H1 (cell line): ENCODE measurements around the gene SERINC1. TPM values are rescaled to one million over a fixed set of nuclear protein-coding genes. Genes with fewer than 3 reads are reported as not detected.

Experiments used
- HDAC6 ChIP-seq: IDR thresholded peaks from one replicate; pipeline ENCODE4 v1.7.1; 2012; ENCODE audit warnings: low read depth, mild to moderate bottlenecking, inconsistent platforms, low read length, moderate library complexity
- SP2 ChIP-seq: IDR thresholded peaks from 2 replicates; pipeline ENCODE4 v1.6.1; 2012; ENCODE audit warnings: mild to moderate bottlenecking, low read length, inconsistent platforms
- TCF12 ChIP-seq: IDR thresholded peaks from 2 replicates; pipeline ENCODE4 v1.6.1; 2011; ENCODE audit warnings: low read depth, mild to moderate bottlenecking, low read length
- polyA plus RNA-seq, 7 experiments: library from polyadenylated mRNA; depleted of rRNA in 3 of 7; stranded (reverse) in 5 of 7; unstranded in 2 of 7; fragments of >200 nt in 5 of 7; fragments of 200-250 nt in 2 of 7; gene quantifications; 1 replicate in 5 of 7; 2 replicates in 1 of 7; 4 replicates in 1 of 7; pipeline versions ENCODE4 v1.2.1 to v1.2.3, GENCODE V29; 2011 to 2013; ENCODE audit warnings: missing spikeins in 2 of 7, mixed read lengths in 2 of 7
- total RNA-seq: library from RNA; stranded (reverse); fragmentation: NEBNext Ultra II Directional; extraction: Animal tissue kit (Norgen Biotek cat#: 25700); gene quantifications from 2 replicates; pipeline ENCODE4 v1.2.1, GENCODE V29; 2021
- TF ChIP-seq, protein P1 (sequence below): IDR thresholded peaks from 2 replicates; pipeline ENCODE4 v1.6.1; 2012; ENCODE audit warnings: low read length, inconsistent platforms
- TF ChIP-seq, protein P2 (sequence below), 3 experiments: IDR thresholded peaks; 1 replicate in 2 of 3; 2 replicates in 1 of 3; pipeline versions ENCODE4 v1.5.1 to v1.6.1; 2011; ENCODE audit warnings: low read length in 3 of 3, mild to moderate bottlenecking in 3 of 3, inconsistent platforms in 2 of 3, low read depth in 1 of 3, moderate library complexity in 1 of 3; ENCODE audit not compliant: insufficient read depth in 1 of 3; ENCODE audit errors: control extremely low read depth in 1 of 3

SERINC1 gene
- total and polyA plus RNA-seq, 2 of the 8 experiments (the other 6 are each of a cell fraction or from before 2014, with no cell fraction given) = 15.4 to 38.6 TPM

DNA sequence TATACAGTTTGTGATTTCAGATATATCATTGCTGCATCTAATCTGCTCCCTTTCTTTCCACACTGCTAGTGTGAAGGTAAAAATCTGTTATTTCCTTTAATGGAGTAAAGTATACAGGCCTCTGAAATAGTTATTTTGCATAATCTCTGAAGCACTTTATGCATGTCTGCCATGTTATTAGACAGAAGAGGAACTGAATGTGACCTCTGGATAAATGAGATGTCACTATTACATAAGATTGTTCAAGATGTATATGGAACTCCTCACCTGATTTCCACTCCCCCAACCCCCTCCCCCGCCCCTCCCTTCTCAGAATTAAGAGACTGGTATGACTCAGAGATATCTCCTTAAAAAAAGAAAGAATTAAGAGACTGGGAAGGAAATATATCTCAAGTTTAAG, 26.3 kb downstream of the SERINC1 start (continued):
- TF ChIP-seq, protein P1, sequence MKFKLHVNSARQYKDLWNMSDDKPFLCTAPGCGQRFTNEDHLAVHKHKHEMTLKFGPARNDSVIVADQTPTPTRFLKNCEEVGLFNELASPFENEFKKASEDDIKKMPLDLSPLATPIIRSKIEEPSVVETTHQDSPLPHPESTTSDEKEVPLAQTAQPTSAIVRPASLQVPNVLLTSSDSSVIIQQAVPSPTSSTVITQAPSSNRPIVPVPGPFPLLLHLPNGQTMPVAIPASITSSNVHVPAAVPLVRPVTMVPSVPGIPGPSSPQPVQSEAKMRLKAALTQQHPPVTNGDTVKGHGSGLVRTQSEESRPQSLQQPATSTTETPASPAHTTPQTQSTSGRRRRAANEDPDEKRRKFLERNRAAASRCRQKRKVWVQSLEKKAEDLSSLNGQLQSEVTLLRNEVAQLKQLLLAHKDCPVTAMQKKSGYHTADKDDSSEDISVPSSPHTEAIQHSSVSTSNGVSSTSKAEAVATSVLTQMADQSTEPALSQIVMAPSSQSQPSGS = no peak
- TF ChIP-seq TCF12 (no peak), HDAC6 (no peak), SP2 (no peak)
- TF ChIP-seq, protein P2, sequence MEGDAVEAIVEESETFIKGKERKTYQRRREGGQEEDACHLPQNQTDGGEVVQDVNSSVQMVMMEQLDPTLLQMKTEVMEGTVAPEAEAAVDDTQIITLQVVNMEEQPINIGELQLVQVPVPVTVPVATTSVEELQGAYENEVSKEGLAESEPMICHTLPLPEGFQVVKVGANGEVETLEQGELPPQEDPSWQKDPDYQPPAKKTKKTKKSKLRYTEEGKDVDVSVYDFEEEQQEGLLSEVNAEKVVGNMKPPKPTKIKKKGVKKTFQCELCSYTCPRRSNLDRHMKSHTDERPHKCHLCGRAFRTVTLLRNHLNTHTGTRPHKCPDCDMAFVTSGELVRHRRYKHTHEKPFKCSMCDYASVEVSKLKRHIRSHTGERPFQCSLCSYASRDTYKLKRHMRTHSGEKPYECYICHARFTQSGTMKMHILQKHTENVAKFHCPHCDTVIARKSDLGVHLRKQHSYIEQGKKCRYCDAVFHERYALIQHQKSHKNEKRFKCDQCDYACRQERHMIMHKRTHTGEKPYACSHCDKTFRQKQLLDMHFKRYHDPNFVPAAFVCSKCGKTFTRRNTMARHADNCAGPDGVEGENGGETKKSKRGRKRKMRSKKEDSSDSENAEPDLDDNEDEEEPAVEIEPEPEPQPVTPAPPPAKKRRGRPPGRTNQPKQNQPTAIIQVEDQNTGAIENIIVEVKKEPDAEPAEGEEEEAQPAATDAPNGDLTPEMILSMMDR (IDR thresholded peaks at IDR 0.05; ENCODE audit: control extremely low read depth in 1 of 3, insufficient read depth in 1 of 3, low read depth in 1 of 3, low read length in 3 of 3) = no peak
